HEK293 (cell line): Measurements from ENCODE around the gene CYRIA.

Source experiments
- CTCF ChIA-PET: fragments of 350-600 bp; formaldehyde crosslinking; extraction: SDS; loops from one replicate; lab custom pipeline; 2021; ENCODE audit warnings: antibody characterized with exemption; lab: Yijun Ruan, JAX
- POLR2A ChIA-PET: fragments of 300-600 bp; formaldehyde crosslinking; extraction: SDS; loops from one replicate; lab custom pipeline; 2020; ENCODE audit warnings: antibody characterized with exemption, inconsistent platforms; lab: Yijun Ruan, JAX
- H3K27ac ChIP-seq: fragments of 200-500 bp; sonication (Bioruptor generic); 2 replicates; pipeline ENCODE4 v1.5.1; 2014; ENCODE audit warnings: low read depth, low read length, control low read depth, inconsistent platforms; ENCODE audit errors: extremely low read depth
- H3K36me3 ChIP-seq, 2 experiments: fragments of 200-500 bp in 1 of 2; sonication (Bioruptor generic) in 1 of 2; 1 replicate in 1 of 2; 2 replicates in 1 of 2; pipeline ENCODE4 v1.5.1; 2014 to 2017; ENCODE audit warnings: inconsistent platforms in 2 of 2, low read length in 2 of 2; ENCODE audit not compliant: control insufficient read depth in 2 of 2, insufficient read depth in 1 of 2
- H3K4me1 ChIP-seq: fragments of 200-500 bp; sonication (Bioruptor generic); 2 replicates; pipeline ENCODE4 v1.5.1; 2014; ENCODE audit warnings: mild to moderate bottlenecking, low read length, inconsistent platforms; ENCODE audit not compliant: control insufficient read depth, insufficient read depth
- H3K4me3 ChIP-seq: 2 replicates; pipeline ENCODE4 v1.5.1; 2011; ENCODE audit warnings: low read depth, mild to moderate bottlenecking, control low read depth, low read length, moderate library complexity
- H3K9me3 ChIP-seq: fragments of 200-500 bp; sonication (Bioruptor generic); 2 replicates; pipeline ENCODE4 v1.5.1; 2014; ENCODE audit warnings: low read depth, low read length, inconsistent platforms; ENCODE audit not compliant: control insufficient read depth, insufficient read depth
- BCL11B ChIP-seq: fragments of 450-650 bp; formaldehyde crosslinking; IDR thresholded peaks from 2 replicates; pipeline ENCODE4 v1.5.1; 2016; ENCODE audit warnings: low read depth, missing biosample characterization, missing genetic modification characterization
- GLIS2 ChIP-seq: fragments of 450-650 bp; formaldehyde crosslinking; IDR thresholded peaks from 2 replicates; pipeline ENCODE4 v1.5.1; 2016; ENCODE audit warnings: missing biosample characterization, missing genetic modification characterization
- HOXD13 ChIP-seq: sonication (generic); formaldehyde crosslinking; IDR thresholded peaks from 2 replicates; pipeline ENCODE4 v1.8.0; 2022; ENCODE audit warnings: missing genetic modification reagents, borderline replicate concordance
- PRDM1 ChIP-seq: fragments of 450-650 bp; formaldehyde crosslinking; IDR thresholded peaks from 2 replicates; pipeline ENCODE4; 2016; ENCODE audit warnings: missing biosample characterization, missing genetic modification characterization
- SCRT2 ChIP-seq: fragments of 450-650 bp; formaldehyde crosslinking; IDR thresholded peaks from 2 replicates; pipeline ENCODE4 v1.5.1; 2016; ENCODE audit warnings: missing biosample characterization, missing genetic modification characterization
- SP2 ChIP-seq: fragments of 450-650 bp; formaldehyde crosslinking; IDR thresholded peaks from 2 replicates; pipeline ENCODE4 v1.5.1; 2016; ENCODE audit warnings: missing biosample characterization, missing genetic modification characterization
- ZBTB17 ChIP-seq: fragments of 450-650 bp; formaldehyde crosslinking; IDR thresholded peaks from 2 replicates; pipeline ENCODE4 v1.5.1; 2016; ENCODE audit warnings: missing biosample characterization, missing genetic modification characterization
- ZBTB26 ChIP-seq: fragments of 450-650 bp; formaldehyde crosslinking; optimal IDR thresholded peaks from 2 replicates; pipeline ENCODE3; 2016; ENCODE audit warnings: missing biosample characterization, mild to moderate bottlenecking, missing genetic modification characterization
- ZBTB49 ChIP-seq: fragments of 450-650 bp; formaldehyde crosslinking; IDR thresholded peaks from 2 replicates; pipeline ENCODE4 v1.5.1; 2016; ENCODE audit warnings: missing biosample characterization, missing genetic modification characterization, low read depth
- ZFP69B ChIP-seq: fragments of 450-650 bp; formaldehyde crosslinking; IDR thresholded peaks from 2 replicates; pipeline ENCODE4 v1.5.1; 2016; ENCODE audit warnings: missing biosample characterization, missing genetic modification characterization
- ZNF121 ChIP-seq: fragments of 450-650 bp; formaldehyde crosslinking; IDR thresholded peaks from 2 replicates; pipeline ENCODE4 v1.5.1; 2016; ENCODE audit warnings: missing biosample characterization, missing genetic modification characterization
- ZNF202 ChIP-seq: fragments of 450-650 bp; formaldehyde crosslinking; IDR thresholded peaks from 2 replicates; pipeline ENCODE4 v1.5.1; 2016; ENCODE audit warnings: missing biosample characterization, missing genetic modification characterization, borderline replicate concordance
- ZNF302 ChIP-seq: fragments of 450-650 bp; formaldehyde crosslinking; IDR thresholded peaks from 2 replicates; pipeline ENCODE4 v1.5.1; 2016; ENCODE audit warnings: missing biosample characterization, missing genetic modification characterization, low read depth
- ZNF354C ChIP-seq: fragments of 450-650 bp; formaldehyde crosslinking; IDR thresholded peaks from 2 replicates; pipeline ENCODE4 v1.5.1; 2016; ENCODE audit warnings: missing biosample characterization, missing genetic modification characterization, low read depth, borderline replicate concordance
- ZNF473 ChIP-seq: fragments of 450-650 bp; formaldehyde crosslinking; IDR thresholded peaks from 2 replicates; pipeline ENCODE4 v1.5.1; 2017; ENCODE audit warnings: missing biosample characterization, missing genetic modification characterization
- ZNF660 ChIP-seq: fragments of 450-650 bp; IDR thresholded peaks from 2 replicates; pipeline ENCODE4 v1.5.1; 2018; ENCODE audit warnings: missing biosample characterization, mild to moderate bottlenecking, missing genetic modification characterization
- ZNF830 ChIP-seq: fragments of 450-650 bp; IDR thresholded peaks from 2 replicates; pipeline ENCODE4 v1.5.0; 2018; ENCODE audit warnings: missing biosample characterization, missing genetic modification characterization, low read depth, mild to moderate bottlenecking, moderate library complexity

CYRIA gene

DNA sequence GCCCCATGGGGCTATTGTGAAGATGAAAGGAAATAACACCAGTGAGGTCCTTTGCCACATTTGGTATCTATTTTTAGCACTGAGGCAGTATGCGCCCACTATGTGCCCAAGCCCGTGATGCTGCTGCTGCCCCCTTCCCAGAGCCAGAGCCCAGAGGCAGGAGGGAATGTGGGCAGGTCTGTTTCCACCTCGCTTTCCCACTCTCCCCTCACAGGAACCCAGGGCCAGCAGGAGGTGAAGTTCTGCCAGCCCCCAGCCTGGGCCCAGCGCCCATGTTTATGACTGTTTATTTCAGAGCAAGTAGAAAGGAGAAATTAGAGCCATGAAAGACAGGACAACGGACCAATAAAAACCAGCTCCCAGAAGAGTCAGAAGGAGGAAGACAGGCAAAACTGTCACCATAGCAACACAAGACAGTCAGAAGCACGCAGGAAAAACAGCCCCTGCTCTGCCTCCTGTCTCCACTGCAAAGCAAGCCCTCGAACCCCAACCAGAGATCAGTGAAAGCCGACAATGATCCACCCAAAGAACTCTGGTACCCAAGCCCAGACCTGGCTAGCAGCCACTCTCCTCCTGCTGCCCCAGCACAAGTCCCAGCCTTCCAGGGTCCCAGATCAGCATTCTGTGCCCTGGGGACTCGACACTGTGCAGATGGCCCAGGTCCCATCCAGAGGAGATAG, 1.4 kb downstream of the CYRIA start:
- no peak overlapping the region for H3K4me3 ChIP-seq
- no peak overlapping the region for H3K27ac ChIP-seq
- no peaks in the 10 kb centered on the region for H3K36me3 ChIP-seq
- ChIA-PET CTCF (interaction anchor here (0.7 to 1.0 kb wide), 2 partner anchors 63 to 93 kb away, joined by 3 read pairs; no protein-coding TSS in a partner anchor), POLR2A (no interaction called here)
- TF ChIP-seq ZBTB17 (tag by site-specific recombination) (0 out of 2 replicates have a peak, but pooled peaks have one; percentile 22), SP2 (peak; percentile 30; the same call in 1 of the 2 replicates), ZNF121 (tag by site-specific recombination) (no peak), ZNF202 (tag by site-specific recombination) (no peak), BCL11B (tag by site-specific recombination) (no peak), ZNF473 (tag by site-specific recombination) (no peak), HOXD13 (CRISPR knock-in tag) (no peak), ZNF660 (tag by site-specific recombination) (no peak), GLIS2 (tag by site-specific recombination) (no peak), ZNF830 (no peak), ZBTB49 (tag by site-specific recombination) (no peak)
- no peaks in the 10 kb centered on the region for H3K9me3 ChIP-seq
- H3K4me1 ChIP-seq = no peaks in the 10 kb centered on the region

GRCh38 chr2:16663121-16663905, 2.3 kb downstream of the CYRIA start:
- no peaks in the 10 kb centered on the region for H3K4me1 ChIP-seq
- no peaks in the 10 kb centered on the region for H3K9me3 ChIP-seq
- H3K4me3 ChIP-seq = no peak overlapping the region
- no peaks in the 10 kb centered on the region for H3K36me3 ChIP-seq
- no peak overlapping the region for H3K27ac ChIP-seq
- TF ChIP-seq PRDM1 (tag by site-specific recombination) = no peak
- TF ChIP-seq ZNF302 (tag by site-specific recombination) = no peak
- TF ChIP-seq ZFP69B (tag by site-specific recombination) = no peak
- no peak for TF ChIP-seq ZNF354C (tag by site-specific recombination)
- TF ChIP-seq ZBTB26 (tag by site-specific recombination) = no peak
- no peak for TF ChIP-seq SCRT2 (tag by site-specific recombination)
- ChIA-PET CTCF (interaction anchor here (0.8 to 1.2 kb wide), 2 partner anchors 11 to 15 kb away, joined by 3 read pairs; no protein-coding TSS in a partner anchor), POLR2A (no interaction called here)
